ENCODE measurements around the gene NDC80. TPM values are rescaled to one million over a fixed set of nuclear protein-coding genes. Genes with fewer than 3 reads are reported as not detected.
A peak's percentile ranks its signal among the peaks of the same experiment; 100 is the strongest.

The NDC80 gene
- total RNA-seq, 2 experiments from 2014 or later: 81.3 to 82.2 TPM

- no peak for ATAC-seq
- H3K4me3 Mint-ChIP-seq: no peak overlapping the region
- CTCF ChIA-PET: interaction anchor here (1.4 kb wide), 1 partner anchor 21 kb away, joined by 5 read pairs; no protein-coding TSS in a partner anchor
- peaks cover 39% of the 10 kb centered on the region for H3K4me1 Mint-ChIP-seq (ENCODE audit: low read depth)
- DNase-seq: no peak
- POLR2A ChIA-PET: no interaction called here
- no peak overlapping the region for H3K27ac Mint-ChIP-seq
- TF ChIP-seq CTCF (IDR thresholded peaks at IDR 0.05): no peak
- H3K27me3 Mint-ChIP-seq: no peaks in the 10 kb centered on the region
- intact Hi-C loops (cut with micrococcal nuclease): no loop called here
- peaks cover 42% of the 10 kb centered on the region for H3K36me3 Mint-ChIP-seq (ENCODE audit: low read depth)
- no peaks in the 10 kb centered on the region for H3K9me3 Mint-ChIP-seq
Measured at GRCh38 chr18:2568129-2568528, 3.2 kb upstream of the NDC80 start.

- CTCF ChIA-PET: interaction anchor here (1.4 kb wide), 1 partner anchor 22 kb away, joined by 5 read pairs; no protein-coding TSS in a partner anchor
- POLR2A ChIA-PET: no interaction called here
- no peaks in the 10 kb centered on the region for H3K27me3 Mint-ChIP-seq
- H3K4me3 Mint-ChIP-seq: peak overlapping the region; percentile 99
- H3K36me3 Mint-ChIP-seq (ENCODE audit: low read depth): peaks cover 45% of the 10 kb centered on the region
- H3K27ac Mint-ChIP-seq: no peak overlapping the region
- ATAC-seq: no peak
- H3K4me1 Mint-ChIP-seq (ENCODE audit: low read depth): peaks cover 39% of the 10 kb centered on the region
- H3K9me3 Mint-ChIP-seq: no peaks in the 10 kb centered on the region
- TF ChIP-seq CTCF (IDR thresholded peaks at IDR 0.05): no peak
- no peak for DNase-seq
- intact Hi-C loops (cut with micrococcal nuclease): no loop called here
Measured at GRCh38 chr18:2568605-2569004, 2.8 kb upstream of the NDC80 start.

- intact Hi-C loops (cut with micrococcal nuclease): loop anchor here (5.0 kb wide), 3 partner anchors 73 to 693 kb away; partner anchors contain the start of genes MYL12B and SMCHD1
- no peak for DNase-seq
- no peak for TF ChIP-seq CTCF (IDR thresholded peaks at IDR 0.05)
- peak overlapping the region; percentile 99 for H3K4me3 Mint-ChIP-seq
- no peaks in the 10 kb centered on the region for H3K27me3 Mint-ChIP-seq
- H3K4me1 Mint-ChIP-seq (ENCODE audit: low read depth): peaks cover 43% of the 10 kb centered on the region
- H3K36me3 Mint-ChIP-seq (ENCODE audit: low read depth): peaks cover 48% of the 10 kb centered on the region
- H3K9me3 Mint-ChIP-seq: no peaks in the 10 kb centered on the region
- H3K27ac Mint-ChIP-seq: peak overlapping the region; percentile 99
- POLR2A ChIA-PET: interaction anchor here (1.6 to 2.4 kb wide), 2 partner anchors 15 to 87 kb away, joined by 5 to 23 read pairs; partner anchors contain the start of gene SMCHD1
- CTCF ChIA-PET: interaction anchor here (1.4 kb wide), 2 partner anchors 23 to 119 kb away, joined by 3 to 5 read pairs; no protein-coding TSS in a partner anchor
- no peak for ATAC-seq
Measured at GRCh38 chr18:2569338-2570207, 1.8 kb upstream of the NDC80 start.

GRCh38 chr18:2570772-2571199 is 571 bp upstream of the NDC80 start:
- no peaks in the 10 kb centered on the region for H3K27me3 Mint-ChIP-seq
- intact Hi-C loops (cut with micrococcal nuclease): loop anchor here (5.0 kb wide), 3 partner anchors 72 to 692 kb away; partner anchors contain the start of genes MYL12B and SMCHD1
- ChIA-PET POLR2A (interaction anchor here (0.8 to 4.7 kb wide), 9 partner anchors 12 to 104 kb away, joined by 3 to 23 read pairs (median 4); partner anchors contain the start of gene SMCHD1), CTCF (interaction anchor here (0.8 to 1.5 kb wide), 6 partner anchors 16 to 166 kb away, joined by 3 to 4 read pairs (median 3); no protein-coding TSS in a partner anchor)
- H3K4me3 Mint-ChIP-seq: peak overlapping the region; percentile 99
- H3K27ac Mint-ChIP-seq: peak overlapping the region; percentile 99
- DNase-seq (peak; percentile 76), ATAC-seq (peak; percentile 54)
- H3K36me3 Mint-ChIP-seq (ENCODE audit: low read depth): peaks cover 53% of the 10 kb centered on the region
- H3K9me3 Mint-ChIP-seq: no peaks in the 10 kb centered on the region
- H3K4me1 Mint-ChIP-seq (ENCODE audit: low read depth): peaks cover 41% of the 10 kb centered on the region
- no peak for TF ChIP-seq CTCF (IDR thresholded peaks at IDR 0.05)

Data from activated CD8-positive, alpha-beta T cell treated with anti-CD3 and anti-CD28 coated beads for 36 hours (primary cell).